AG04450 (cell line): ENCODE measurements around the gene QKI. TPM values are rescaled to one million over a fixed set of nuclear protein-coding genes. Genes with fewer than 3 reads are reported as not detected.

Source experiments
- CTCF ChIA-PET: fragments of 300-600, 350-600 bp; formaldehyde crosslinking; extraction: SDS; loops from one replicate; lab custom pipeline; 2022; ENCODE audit warnings: antibody characterized with exemption, inconsistent platforms; lab: Charles Lee
- POLR2A ChIA-PET: fragments of 350-600 bp; formaldehyde crosslinking; extraction: SDS; loops from one replicate; lab custom pipeline; 2021; ENCODE audit warnings: antibody characterized with exemption, inconsistent platforms; lab: Yijun Ruan, JAX
- DNase-seq: peaks from one replicate; pipeline ENCODE4 v3.0.0-alpha.2; 2011; ENCODE audit warnings: low read depth, low spot score
- H3K27ac ChIP-seq: one replicate; pipeline ENCODE4 v1.5.1; 2012; ENCODE audit warnings: low read depth, low read length, control low read depth
- H3K27me3 ChIP-seq: one replicate; pipeline ENCODE4 v1.6.0; 2012; ENCODE audit warnings: low read length; ENCODE audit not compliant: control insufficient read depth, insufficient read depth
- H3K4me3 ChIP-seq: 2 replicates; pipeline ENCODE4 v1.5.1; 2011; ENCODE audit warnings: mild to moderate bottlenecking, low read depth, low read length, control low read depth
- H3K9me3 ChIP-seq: 2 replicates; pipeline ENCODE4 v1.5.1; 2012; ENCODE audit warnings: low read length; ENCODE audit not compliant: control insufficient read depth, insufficient read depth
- CTCF ChIP-seq: IDR thresholded peaks from 2 replicates; pipeline ENCODE4 v1.5.1; 2011; ENCODE audit warnings: low read depth, low read length, control low read depth, inconsistent platforms
- polyA plus RNA-seq: library from polyadenylated mRNA; depleted of rRNA; stranded (reverse); fragments of >200 nt; gene quantifications from 2 replicates; pipeline ENCODE4 v1.2.3, GENCODE V29; 2011

QKI gene
- polyA plus RNA-seq, 1 experiment, result 165 TPM

- CTCF ChIA-PET, result no interaction called here
- POLR2A ChIA-PET, result interaction anchor here (0.6 kb wide), 1 partner anchor 199 kb away, joined by 3 read pairs; no protein-coding TSS in a partner anchor
- TF ChIP-seq CTCF, result no peak
These were observed 199.2 kb downstream of the QKI start for GRCh38 chr6:163613668-163614067.

GRCh38 chr6:163616452-163616851, 201.9 kb downstream of the QKI start:
- ChIA-PET POLR2A (no interaction called here), CTCF (no interaction called here)
- TF ChIP-seq CTCF, result no peak
- no peak for DNase-seq
- Histone ChIP-seq H3K4me3 (no peak overlapping the region), H3K9me3 (peaks cover 3% of the 10 kb centered on the region), H3K27me3 (peaks cover 4% of the 10 kb centered on the region), H3K27ac (no peak overlapping the region)

More at GRCh38 chr6:163613668-163614067, 199.2 kb downstream of the QKI start:
- H3K27ac ChIP-seq, result no peak overlapping the region
- peaks cover 4% of the 10 kb centered on the region for H3K27me3 ChIP-seq
- DNase-seq, result no peak
- H3K4me3 ChIP-seq, result no peak overlapping the region
- no peaks in the 10 kb centered on the region for H3K9me3 ChIP-seq

- ChIA-PET POLR2A (no interaction called here), CTCF (no interaction called here)
- H3K9me3 ChIP-seq, result peaks cover 7% of the 10 kb centered on the region
- H3K4me3 ChIP-seq, result no peak overlapping the region
- no peak for DNase-seq
- no peak overlapping the region for H3K27ac ChIP-seq
- no peak for TF ChIP-seq CTCF
- peaks cover 4% of the 10 kb centered on the region for H3K27me3 ChIP-seq
These were observed 203.0 kb downstream of the QKI start for GRCh38 chr6:163617549-163617948.

GRCh38 chr6:163620101-163620500, 205.6 kb downstream of the QKI start:
- no peak overlapping the region for H3K27ac ChIP-seq
- DNase-seq, result no peak
- no peak overlapping the region for H3K4me3 ChIP-seq
- TF ChIP-seq CTCF, result no peak
- peaks cover 7% of the 10 kb centered on the region for H3K9me3 ChIP-seq
- POLR2A ChIA-PET, result no interaction called here
- H3K27me3 ChIP-seq, result no peaks in the 10 kb centered on the region
- CTCF ChIA-PET, result no interaction called here

- POLR2A ChIA-PET, result no interaction called here
- CTCF ChIA-PET, result interaction anchor here (0.6 kb wide), 1 partner anchor 1653 kb away, joined by 4 read pairs; no protein-coding TSS in a partner anchor
These were observed 206.3 kb downstream of the QKI start for GRCh38 chr6:163620670-163621330.

More at GRCh38 chr6:163620670-163621330, 206.3 kb downstream of the QKI start:
- H3K9me3 ChIP-seq, result peaks cover 7% of the 10 kb centered on the region
- no peak for TF ChIP-seq CTCF
- DNase-seq, result no peak
- no peak overlapping the region for H3K4me3 ChIP-seq
- H3K27me3 ChIP-seq, result no peaks in the 10 kb centered on the region
- H3K27ac ChIP-seq, result no peak overlapping the region
